ENCODE data around the gene UBE2Q2. TPM values are rescaled to one million over a fixed set of nuclear protein-coding genes. Genes with fewer than 3 reads are reported as not detected.
"Not testable (repeated sequence)": the region's sequence is repeated elsewhere in the genome, so short reads cannot be mapped to it uniquely, and the experiment has no call there.

UBE2Q2 gene
- total RNA-seq, 2 experiments from 2014 or later = 29.3 to 33.5 TPM

DNA sequence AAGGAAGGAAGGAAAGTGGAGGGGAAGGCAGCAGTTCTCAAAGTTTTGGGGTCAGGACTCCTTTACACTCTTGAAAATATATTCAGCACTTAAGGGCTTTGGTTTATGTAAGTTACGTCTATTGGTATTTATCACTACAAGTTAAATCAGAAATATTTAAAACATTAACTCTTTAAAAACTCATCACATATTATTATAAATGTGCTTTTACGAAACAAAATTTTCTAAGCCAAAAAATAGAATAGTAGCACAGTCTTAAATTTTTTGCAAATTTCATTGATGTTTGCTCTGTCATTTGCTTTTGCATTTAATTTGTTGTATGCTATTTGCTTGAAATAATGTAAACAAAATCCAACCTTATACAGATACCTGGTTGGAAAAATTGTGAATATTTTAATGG, 7.5 kb downstream of the UBE2Q2 start:
- no peak for DNase-seq
- Mint-ChIP-seq H3K4me1 (ENCODE audit: low read depth) (peaks cover 75% of the 10 kb centered on the region), H3K4me3 (no peak overlapping the region), H3K27ac (no peak overlapping the region), H3K27me3 (no peaks in the 10 kb centered on the region), H3K36me3 (ENCODE audit: low read depth) (peaks cover 33% of the 10 kb centered on the region), H3K9me3 (no peaks in the 10 kb centered on the region)
- POLR2A ChIA-PET = no interaction called here
- Histone ChIP-seq H3K36me3 (ENCODE audit: insufficient read depth, low read length) (peaks cover 15% of the 10 kb centered on the region), H3K4me3 (ENCODE audit: low read length) (no peak overlapping the region), H3K27ac (ENCODE audit: low read depth in 1 of 2, low read length in 2 of 2) (no peak overlapping the region), H3K27me3 (ENCODE audit: control insufficient read depth in 1 of 2, insufficient read depth in 2 of 2, low read length in 2 of 2) (no peaks in the 10 kb centered on the region), H3K9me3 (ENCODE audit: control insufficient read depth in 1 of 2, insufficient read depth in 1 of 2, low read length in 2 of 2) (no peaks in the 10 kb centered on the region), H3K4me1 (ENCODE audit: insufficient read depth, low read length) (peaks cover 14% of the 10 kb centered on the region)
- TF ChIP-seq CTCF (IDR thresholded peaks at IDR 0.05) = no peak
- no peak for ATAC-seq (ENCODE audit: poor library complexity)
- intact Hi-C loops (cut with DNase I, micrococcal nuclease) = no loop called here
- CTCF ChIA-PET = interaction anchor here (0.5 kb wide), 1 partner anchor 25 kb away, joined by 3 read pairs; no protein-coding TSS in a partner anchor

GRCh38 chr15:75851566-75851965, 8.3 kb downstream of the UBE2Q2 start:
- intact Hi-C loops (cut with DNase I, micrococcal nuclease); POLR2A ChIA-PET; H3K9me3 ChIP-seq (ENCODE audit: control insufficient read depth in 1 of 2, insufficient read depth in 1 of 2, low read length in 2 of 2); H3K27ac Mint-ChIP-seq; H3K4me3 ChIP-seq (ENCODE audit: low read length); CTCF ChIA-PET; H3K4me1 ChIP-seq (ENCODE audit: insufficient read depth, low read length); DNase-seq; H3K4me3 Mint-ChIP-seq; H3K27ac ChIP-seq (ENCODE audit: low read depth in 1 of 2, low read length in 2 of 2); ATAC-seq (ENCODE audit: poor library complexity); H3K9me3 Mint-ChIP-seq; H3K27me3 Mint-ChIP-seq; H3K27me3 ChIP-seq (ENCODE audit: control insufficient read depth in 1 of 2, insufficient read depth in 2 of 2, low read length in 2 of 2): not testable (repeated sequence)
- H3K36me3 ChIP-seq (ENCODE audit: insufficient read depth, low read length) = peaks cover 19% of the 10 kb centered on the region
- Mint-ChIP-seq H3K36me3 (ENCODE audit: low read depth) (peaks cover 41% of the 10 kb centered on the region), H3K4me1 (ENCODE audit: low read depth) (peaks cover 68% of the 10 kb centered on the region)

GRCh38 chr15:75857886-75858285, 14.6 kb downstream of the UBE2Q2 start:
- no peak overlapping the region for H3K27ac Mint-ChIP-seq
- peaks cover 48% of the 10 kb centered on the region for H3K4me1 Mint-ChIP-seq (ENCODE audit: low read depth)
- POLR2A ChIA-PET = no interaction called here
- CTCF ChIA-PET = no interaction called here
- H3K27me3 ChIP-seq (ENCODE audit: control insufficient read depth in 1 of 2, insufficient read depth in 2 of 2, low read length in 2 of 2) = no peaks in the 10 kb centered on the region
- intact Hi-C loops (cut with DNase I, micrococcal nuclease) = no loop called here
- peaks cover 2% of the 10 kb centered on the region for H3K4me1 ChIP-seq (ENCODE audit: insufficient read depth, low read length)
- no peak overlapping the region for H3K27ac ChIP-seq (ENCODE audit: low read depth in 1 of 2, low read length in 2 of 2)
- no peaks in the 10 kb centered on the region for H3K9me3 Mint-ChIP-seq
- H3K36me3 Mint-ChIP-seq (ENCODE audit: low read depth) = peaks cover 87% of the 10 kb centered on the region
- no peak overlapping the region for H3K4me3 Mint-ChIP-seq
- no peak overlapping the region for H3K4me3 ChIP-seq (ENCODE audit: low read length)
- no peak for ATAC-seq (ENCODE audit: poor library complexity)
- H3K36me3 ChIP-seq (ENCODE audit: insufficient read depth, low read length) = peaks cover 58% of the 10 kb centered on the region
- no peak for DNase-seq
- H3K27me3 Mint-ChIP-seq = no peaks in the 10 kb centered on the region
- no peaks in the 10 kb centered on the region for H3K9me3 ChIP-seq (ENCODE audit: control insufficient read depth in 1 of 2, insufficient read depth in 1 of 2, low read length in 2 of 2)
- no peak for TF ChIP-seq CTCF (IDR thresholded peaks at IDR 0.05)

DNA sequence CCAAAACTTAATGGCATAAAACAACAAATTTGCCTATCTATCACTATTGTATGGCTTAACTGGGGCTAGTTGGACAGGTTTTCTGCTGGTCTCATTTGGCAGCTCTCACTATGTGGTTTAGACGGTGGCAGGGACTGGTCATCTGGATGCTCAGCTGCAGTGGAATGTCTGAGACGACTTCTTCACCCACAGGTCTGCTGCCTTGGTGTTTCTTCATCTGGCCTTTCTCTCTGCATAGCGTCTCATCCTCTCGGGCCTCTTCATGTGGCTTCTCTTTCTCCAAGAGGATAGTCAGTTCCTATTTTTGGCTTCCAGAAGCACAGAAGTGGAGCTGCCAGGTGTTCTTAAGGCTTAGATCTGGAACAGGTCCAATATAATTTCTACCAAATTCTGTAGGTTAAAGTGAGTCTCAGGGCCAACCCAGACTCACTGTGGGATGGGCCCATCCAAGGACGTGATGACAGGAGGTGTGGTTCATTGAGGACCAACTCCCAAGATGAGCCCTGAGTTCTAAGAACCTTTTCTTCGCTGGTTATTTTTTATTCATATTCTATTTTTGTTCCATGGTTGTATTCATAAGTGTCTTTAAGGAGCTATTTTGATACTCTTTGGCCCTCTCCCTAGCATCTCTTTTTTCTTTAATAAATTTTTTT, 18.6 kb downstream of the UBE2Q2 start:
- H3K27me3 ChIP-seq (ENCODE audit: control insufficient read depth in 1 of 2, insufficient read depth in 2 of 2, low read length in 2 of 2) = no peaks in the 10 kb centered on the region
- POLR2A ChIA-PET = interaction anchor here (1.1 kb wide), 1 partner anchor 19 kb away, joined by 4 read pairs; no protein-coding TSS in a partner anchor
- H3K27ac Mint-ChIP-seq = no peak overlapping the region
- no peak for TF ChIP-seq CTCF (IDR thresholded peaks at IDR 0.05)
- H3K36me3 Mint-ChIP-seq (ENCODE audit: low read depth) = peaks cover 89% of the 10 kb centered on the region
- no peak overlapping the region for H3K4me3 ChIP-seq (ENCODE audit: low read length)
- H3K4me3 Mint-ChIP-seq = no peak overlapping the region
- peaks cover 72% of the 10 kb centered on the region for H3K4me1 Mint-ChIP-seq (ENCODE audit: low read depth)
- peaks cover 41% of the 10 kb centered on the region for H3K36me3 ChIP-seq (ENCODE audit: insufficient read depth, low read length)
- H3K9me3 Mint-ChIP-seq = no peaks in the 10 kb centered on the region
- no peak overlapping the region for H3K27ac ChIP-seq (ENCODE audit: low read depth in 1 of 2, low read length in 2 of 2)
- CTCF ChIA-PET = interaction anchor here (1.6 kb wide), 1 partner anchor 19 kb away, joined by 3 read pairs; the partner anchor contains the start of gene UBE2Q2
- H3K27me3 Mint-ChIP-seq = no peaks in the 10 kb centered on the region
- H3K9me3 ChIP-seq (ENCODE audit: control insufficient read depth in 1 of 2, insufficient read depth in 1 of 2, low read length in 2 of 2) = no peaks in the 10 kb centered on the region
- ATAC-seq (ENCODE audit: poor library complexity) (no peak), DNase-seq (no peak)
- intact Hi-C loops (cut with DNase I, micrococcal nuclease) = loop anchor here in 1 of 2 experiments (2.0 to 5.0 kb wide), 2 partner anchors 17 to 40 kb away; partner anchors contain the start of gene FBXO22
- H3K4me1 ChIP-seq (ENCODE audit: insufficient read depth, low read length) = no peaks in the 10 kb centered on the region
